HEK293 (cell line): Measurements from ENCODE around the gene ATP13A2.

Experiments used
- EGR2 ChIP-seq: fragments of 450-650 bp; formaldehyde crosslinking; IDR thresholded peaks from 2 replicates; pipeline ENCODE4 v1.5.1; 2016; ENCODE audit warnings: low read depth, missing biosample characterization, missing genetic modification characterization
- YY1 ChIP-seq: fragments of 450-650 bp; formaldehyde crosslinking; IDR thresholded peaks from 2 replicates; pipeline ENCODE4 v1.5.1; 2018; ENCODE audit warnings: missing biosample characterization, missing genetic modification characterization
- ZBTB20 ChIP-seq: fragments of 450-650 bp; formaldehyde crosslinking; IDR thresholded peaks from 2 replicates; pipeline ENCODE4 v1.5.1; 2016; ENCODE audit warnings: missing biosample characterization, missing genetic modification characterization
- ZBTB7A ChIP-seq: fragments of 450-650 bp; formaldehyde crosslinking; IDR thresholded peaks from 2 replicates; pipeline ENCODE4 v1.5.1; 2016; ENCODE audit warnings: low read depth, missing biosample characterization, missing genetic modification characterization
- ZFP37 ChIP-seq: fragments of 450-650 bp; formaldehyde crosslinking; IDR thresholded peaks from 2 replicates; pipeline ENCODE4 v1.5.1; 2016; ENCODE audit warnings: missing biosample characterization, missing genetic modification characterization
- ZNF335 ChIP-seq: fragments of 450-650 bp; formaldehyde crosslinking; conservative IDR thresholded peaks from 2 replicates; pipeline ENCODE4 v1.5.1; 2016; ENCODE audit warnings: missing biosample characterization, missing genetic modification characterization
- ZNF354C ChIP-seq: fragments of 450-650 bp; formaldehyde crosslinking; IDR thresholded peaks from 2 replicates; pipeline ENCODE4 v1.5.1; 2016; ENCODE audit warnings: missing biosample characterization, missing genetic modification characterization, low read depth, borderline replicate concordance
- ZNF423 ChIP-seq: fragments of 450-650 bp; formaldehyde crosslinking; IDR thresholded peaks from 2 replicates; pipeline ENCODE4 v1.5.1; 2016; ENCODE audit warnings: missing biosample characterization, missing genetic modification characterization
- ZNF548 ChIP-seq: fragments of 450-650 bp; formaldehyde crosslinking; IDR thresholded peaks from 2 replicates; pipeline ENCODE4 v1.5.1; 2016; ENCODE audit warnings: missing biosample characterization, missing genetic modification characterization
- TF ChIP-seq, protein P1 (sequence below): fragments of 450-650 bp; formaldehyde crosslinking; IDR thresholded peaks from 2 replicates; pipeline ENCODE4 v1.5.1; 2016; ENCODE audit warnings: missing biosample characterization, missing genetic modification characterization

DNA sequence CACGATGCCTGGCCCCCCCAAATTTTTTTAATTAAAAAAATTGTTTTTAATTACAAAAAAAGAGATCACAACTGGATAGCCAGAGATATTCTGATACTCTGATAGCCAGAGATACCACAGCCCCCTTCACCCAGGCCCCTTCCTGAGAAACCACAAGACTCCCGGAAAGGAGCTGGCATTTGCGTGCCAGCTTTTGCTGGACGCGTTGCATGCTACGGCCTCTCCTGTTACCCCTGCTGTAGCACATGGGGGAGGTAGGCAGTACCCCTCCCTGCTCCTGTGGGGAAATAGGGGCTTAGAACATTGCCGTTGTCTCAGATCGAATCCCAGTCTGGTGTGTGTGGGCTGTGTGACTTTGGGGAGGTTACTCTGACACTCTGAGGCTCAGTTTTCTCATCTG lies 54.0 kb downstream of the ATP13A2 start:
- TF ChIP-seq EGR2 (tag by site-specific recombination): no peak
- TF ChIP-seq, protein P1, sequence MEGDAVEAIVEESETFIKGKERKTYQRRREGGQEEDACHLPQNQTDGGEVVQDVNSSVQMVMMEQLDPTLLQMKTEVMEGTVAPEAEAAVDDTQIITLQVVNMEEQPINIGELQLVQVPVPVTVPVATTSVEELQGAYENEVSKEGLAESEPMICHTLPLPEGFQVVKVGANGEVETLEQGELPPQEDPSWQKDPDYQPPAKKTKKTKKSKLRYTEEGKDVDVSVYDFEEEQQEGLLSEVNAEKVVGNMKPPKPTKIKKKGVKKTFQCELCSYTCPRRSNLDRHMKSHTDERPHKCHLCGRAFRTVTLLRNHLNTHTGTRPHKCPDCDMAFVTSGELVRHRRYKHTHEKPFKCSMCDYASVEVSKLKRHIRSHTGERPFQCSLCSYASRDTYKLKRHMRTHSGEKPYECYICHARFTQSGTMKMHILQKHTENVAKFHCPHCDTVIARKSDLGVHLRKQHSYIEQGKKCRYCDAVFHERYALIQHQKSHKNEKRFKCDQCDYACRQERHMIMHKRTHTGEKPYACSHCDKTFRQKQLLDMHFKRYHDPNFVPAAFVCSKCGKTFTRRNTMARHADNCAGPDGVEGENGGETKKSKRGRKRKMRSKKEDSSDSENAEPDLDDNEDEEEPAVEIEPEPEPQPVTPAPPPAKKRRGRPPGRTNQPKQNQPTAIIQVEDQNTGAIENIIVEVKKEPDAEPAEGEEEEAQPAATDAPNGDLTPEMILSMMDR: no peak
- TF ChIP-seq ZFP37 (tag by site-specific recombination): no peak
- no peak for TF ChIP-seq YY1 (tag by site-specific recombination)
- no peak for TF ChIP-seq ZNF354C
- no peak for TF ChIP-seq ZBTB7A (tag by site-specific recombination)
- no peak for TF ChIP-seq ZNF423 (tag by site-specific recombination)
- TF ChIP-seq ZBTB20: no peak
- no peak for TF ChIP-seq ZNF548 (tag by site-specific recombination)
- no peak for TF ChIP-seq ZNF335 (tag by site-specific recombination)
